ENCODE data around the gene FCRLA.
"Not testable (repeated sequence)": the region's sequence is repeated elsewhere in the genome, so short reads cannot be mapped to it uniquely, and the experiment has no call there.

The FCRLA gene

GRCh38 chr1:161706482-161707347, at the start of gene FCRLA:
TSS of gene FCRLA (plus strand) at chr1:161707229. CDS start at chr1:161707265, 36 bp downstream.
- no peak for DNase-seq

- not testable (repeated sequence) for DNase-seq
Measured at GRCh38 chr1:161658524-161658923, 48.5 kb upstream of the FCRLA start.

DNA sequence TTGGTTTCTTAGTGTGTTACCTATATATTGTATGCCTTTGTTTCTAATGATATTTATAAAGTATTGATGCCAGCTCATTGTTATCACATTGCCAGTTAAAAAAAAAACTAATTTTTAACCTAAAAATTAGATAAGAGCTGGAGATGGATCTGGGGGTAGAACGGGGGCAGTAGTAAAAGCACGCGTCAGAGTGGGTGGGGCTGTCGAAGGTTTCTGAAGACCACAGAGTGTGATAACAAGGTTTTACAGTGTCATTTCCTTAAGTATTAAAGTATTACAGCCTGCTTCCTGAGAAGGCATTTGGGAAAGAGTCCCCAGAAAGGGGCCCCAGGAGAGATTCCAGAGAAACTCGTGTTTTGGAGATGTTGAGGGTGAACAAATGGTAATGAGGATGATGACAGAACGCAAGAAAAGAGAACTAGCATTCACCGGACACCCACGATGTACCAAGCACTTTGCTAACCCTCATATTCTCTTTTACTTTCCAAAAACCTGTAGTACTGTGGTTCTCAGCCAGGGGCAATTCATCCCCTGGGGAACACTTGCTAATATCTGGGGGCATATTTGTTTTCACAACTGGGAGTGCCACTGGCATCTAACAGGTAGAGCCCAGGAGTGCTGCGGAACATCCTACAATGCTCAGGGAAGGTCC, 45.2 kb upstream of the FCRLA start:
- not testable (repeated sequence) for DNase-seq

GRCh38 chr1:161662684-161663339, 44.2 kb upstream of the FCRLA start, which contains the start of gene FCGR2B:
TSS of gene FCGR2B (plus strand) at chr1:161663143. CDS start at chr1:161663242, 99 bp downstream.
- not testable (repeated sequence) for DNase-seq

- DNase-seq: not testable (repeated sequence)
Measured at GRCh38 chr1:161663569-161663968, 43.5 kb upstream of the FCRLA start.

GRCh38 chr1:161664689-161665088, 42.3 kb upstream of the FCRLA start:
- not testable (repeated sequence) for DNase-seq

GRCh38 chr1:161671045-161672020, 35.7 kb upstream of the FCRLA start:
- not testable (repeated sequence) for DNase-seq

- not testable (repeated sequence) for DNase-seq
Measured at GRCh38 chr1:161673437-161673836, 33.6 kb upstream of the FCRLA start.

DNA sequence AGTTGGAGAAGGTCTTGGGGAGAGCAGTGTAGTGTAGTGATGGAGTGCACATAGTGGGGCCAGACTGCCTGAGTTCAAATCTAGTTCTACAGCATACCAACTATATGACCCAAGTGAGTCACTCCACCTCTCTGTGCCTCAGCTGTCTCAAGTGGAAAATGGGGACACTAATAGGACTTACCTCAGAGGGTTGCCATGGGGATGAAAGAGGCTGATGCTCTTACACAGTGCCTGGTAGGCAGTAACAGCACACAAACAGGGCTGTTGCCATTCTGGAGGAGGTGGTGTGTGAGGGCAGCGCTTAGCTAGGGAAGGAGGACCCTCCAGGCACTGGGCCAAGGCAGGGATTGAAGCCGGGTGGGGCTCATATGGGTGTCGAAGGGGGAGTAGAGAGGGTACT, 32.6 kb upstream of the FCRLA start:
- not testable (repeated sequence) for DNase-seq

DNA sequence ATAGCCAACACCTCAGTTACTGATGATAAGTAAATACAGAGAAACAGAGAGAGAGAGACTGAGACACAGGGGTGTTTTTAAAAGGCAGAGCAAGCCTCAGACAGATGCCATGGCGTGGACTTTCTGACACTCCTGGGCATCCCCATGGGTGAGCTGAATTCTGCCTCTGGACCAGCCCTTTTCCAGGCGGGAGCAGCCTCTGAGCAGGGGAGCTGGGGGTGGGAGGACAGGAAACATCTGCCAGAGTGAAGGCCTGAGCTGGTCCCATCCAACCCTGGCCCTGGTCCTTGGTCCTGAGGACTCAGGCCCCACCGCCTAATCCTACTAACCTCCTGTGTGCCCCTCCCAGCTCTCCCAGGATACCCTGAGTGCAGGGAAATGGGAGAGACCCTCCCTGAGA, 32.1 kb upstream of the FCRLA start:
- DNase-seq: not testable (repeated sequence)

DNA sequence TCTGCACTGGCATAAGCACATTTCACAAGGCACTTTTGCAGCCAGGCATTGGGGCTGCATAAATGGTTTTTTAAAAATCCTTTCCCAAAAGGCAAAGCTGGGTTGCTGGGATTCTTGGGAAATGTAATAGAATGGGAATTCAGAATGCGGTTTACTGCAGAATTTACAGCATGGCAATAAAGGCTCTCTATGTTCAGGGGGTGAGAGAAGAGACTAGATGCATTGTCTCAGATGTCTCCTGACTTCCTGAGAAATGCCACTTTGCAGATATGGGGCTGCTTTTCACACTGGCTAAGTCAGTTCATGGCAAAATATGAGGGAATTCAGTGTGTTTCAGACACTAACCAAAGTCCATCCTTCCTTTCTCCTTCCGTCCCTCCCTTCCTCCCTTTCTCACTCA, 30.6 kb upstream of the FCRLA start:
- no peak for DNase-seq

DNA sequence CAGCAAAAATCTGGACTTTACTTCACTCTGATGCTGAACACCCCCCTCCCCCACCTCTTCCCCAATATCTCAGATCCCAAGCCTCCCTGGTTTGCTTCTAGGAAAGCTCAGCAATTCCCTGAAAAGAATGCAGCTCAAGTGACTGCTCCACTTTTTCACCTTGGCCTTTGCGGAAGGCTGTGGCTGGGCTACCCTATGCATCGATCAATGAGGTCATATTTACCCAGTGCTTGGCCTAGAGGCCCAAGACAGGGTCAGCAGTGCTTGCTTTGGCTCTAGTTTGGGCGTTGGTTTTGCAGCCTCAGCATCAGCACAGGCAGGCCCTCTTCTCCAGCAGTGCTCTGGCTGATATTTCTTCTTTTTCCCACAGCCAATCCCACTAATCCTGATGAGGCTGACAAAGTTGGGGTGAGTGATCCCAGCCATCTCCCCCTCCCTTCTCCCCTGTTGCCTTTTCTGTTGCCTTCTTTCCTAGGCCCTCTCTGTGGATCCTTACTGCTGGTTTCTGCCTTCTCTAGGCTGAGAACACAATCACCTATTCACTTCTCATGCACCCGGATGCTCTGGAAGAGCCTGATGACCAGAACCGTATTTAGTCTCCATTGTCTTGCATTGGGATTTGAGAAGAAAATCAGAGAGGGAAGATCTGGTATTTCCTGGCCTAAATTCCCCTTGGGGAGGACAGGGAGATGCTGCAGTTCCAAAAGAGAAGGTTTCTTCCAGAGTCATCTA, 29.9 kb upstream of the FCRLA start:
- DNase-seq: no peak

- no peak for DNase-seq
Measured at GRCh38 chr1:161678500-161678899, 28.5 kb upstream of the FCRLA start.

GRCh38 chr1:161681879-161682278, 25.1 kb upstream of the FCRLA start:
- DNase-seq: no peak

DNA sequence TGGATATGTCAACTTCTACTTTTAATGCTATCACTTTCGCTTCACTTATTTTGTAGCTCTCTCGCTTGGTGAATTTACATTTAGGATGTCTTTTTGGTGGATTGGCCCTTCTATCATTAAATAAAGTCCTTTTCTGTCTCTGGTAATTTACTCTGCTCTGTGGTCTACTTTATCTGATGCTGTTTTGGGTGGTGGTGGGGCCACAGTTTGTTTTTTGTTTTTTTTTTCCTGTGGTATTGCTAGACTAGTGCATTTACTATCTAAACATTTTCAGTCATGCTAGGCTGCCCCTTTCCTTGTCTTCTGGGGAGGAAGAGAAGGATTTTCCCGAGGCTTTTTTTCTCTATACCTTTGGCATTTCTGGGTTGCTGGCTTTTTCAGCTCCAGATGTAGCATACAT, 18.1 kb upstream of the FCRLA start:
- no peak for DNase-seq

DNA sequence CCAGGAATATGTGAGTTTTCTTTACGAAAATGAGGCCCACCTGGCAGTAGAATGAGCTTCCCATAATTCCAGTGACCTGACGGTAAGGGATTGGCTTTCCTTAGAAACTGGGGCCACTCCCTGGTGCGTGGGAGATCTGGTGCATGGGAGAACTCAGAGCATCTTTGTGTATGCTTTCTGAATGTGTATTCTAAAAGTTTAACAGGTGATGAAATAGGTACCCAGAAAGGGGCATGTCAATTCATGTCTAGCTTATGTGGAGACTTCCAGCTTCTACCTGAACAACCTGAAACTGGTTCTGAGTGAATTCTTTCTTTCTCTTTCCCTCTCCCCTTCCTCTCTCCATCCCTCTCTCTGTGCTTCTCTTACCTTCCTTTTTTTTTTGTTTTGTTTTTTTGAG, 15.2 kb upstream of the FCRLA start:
- DNase-seq: no peak

GRCh38 chr1:161693020-161693712, 13.9 kb upstream of the FCRLA start:
- not testable (repeated sequence) for DNase-seq

- DNase-seq: not testable (repeated sequence)
Measured at GRCh38 chr1:161698302-161698701, 8.7 kb upstream of the FCRLA start.

- no peak for DNase-seq
Measured at GRCh38 chr1:161702250-161702649, 4.8 kb upstream of the FCRLA start.

DNA sequence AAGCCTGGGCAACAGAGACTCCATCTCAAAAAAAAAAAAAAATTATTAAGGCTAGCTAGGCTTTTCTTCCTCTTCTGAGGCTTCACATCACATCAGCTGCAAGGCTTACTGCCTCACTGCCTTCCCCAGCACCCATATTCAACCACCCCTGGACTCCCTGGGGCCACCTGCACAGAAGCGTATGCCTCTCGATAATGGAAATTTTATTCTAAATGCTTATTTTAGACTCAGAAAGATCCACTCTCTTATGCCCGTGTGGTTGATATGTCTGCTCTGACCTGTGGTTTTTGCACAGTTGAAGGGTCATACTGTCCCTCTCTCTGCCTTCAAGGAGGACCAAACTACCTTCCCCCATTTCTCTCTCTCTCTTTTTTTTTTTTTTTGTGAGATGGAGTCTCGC, 1.5 kb upstream of the FCRLA start:
- DNase-seq: no peak

DNA sequence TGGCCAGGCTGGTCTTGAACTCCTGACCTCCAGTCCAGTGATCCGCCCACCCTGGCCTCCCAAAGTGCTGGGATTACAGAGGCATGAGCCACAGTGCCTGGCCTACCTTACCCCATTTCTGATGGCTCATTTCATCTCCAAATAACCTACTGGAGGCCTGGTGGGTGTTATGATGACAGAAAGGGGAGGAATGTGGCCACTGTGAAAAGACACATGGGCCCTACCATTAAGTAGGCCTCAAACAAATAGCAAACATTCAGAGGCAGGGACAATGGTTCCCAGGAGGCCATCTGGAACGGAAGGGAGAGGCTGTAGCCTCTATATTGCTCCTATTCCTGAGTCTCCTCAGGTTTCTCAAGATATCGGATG, 932 bp upstream of the FCRLA start:
- no peak for DNase-seq

All from stimulated activated CD4-positive, alpha-beta T cell treated with anti-CD3 and anti-CD28 coated beads, Interleukin-12 subunit alpha, Interleukin-12 subunit beta, amount 100 ng/mL, for 4 hours (primary cell).